Measurements from ENCODE around the gene TXLNB. TPM values are rescaled to one million over a fixed set of nuclear protein-coding genes. Genes with fewer than 3 reads are reported as not detected.

The TXLNB gene
- total and polyA plus RNA-seq, 2 of the 13 experiments (the other 11 are each of a cell fraction or from before 2014, with no cell fraction given): not detected

DNA sequence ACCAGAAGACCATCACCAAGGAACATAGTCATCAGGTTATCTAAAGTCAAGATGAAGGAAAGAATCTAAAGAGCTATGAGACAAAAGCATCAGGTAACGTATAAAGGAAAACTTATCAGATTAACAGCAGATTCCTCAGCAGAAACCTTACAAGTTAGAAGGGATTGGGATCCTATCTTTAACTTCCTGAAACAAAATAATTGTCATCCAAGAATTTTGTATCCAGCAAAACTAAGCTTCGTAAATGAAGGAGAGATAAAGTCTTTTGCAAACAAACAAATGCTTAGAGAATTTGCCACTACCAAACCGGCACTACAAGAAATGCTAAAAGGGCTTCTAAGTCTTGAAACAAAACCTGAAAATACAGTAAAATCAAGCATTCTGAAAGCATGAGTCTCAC, 86.0 kb downstream of the TXLNB start:
- Histone ChIP-seq H2AFZ (ENCODE audit: low read length) (no peak overlapping the region), H3K27ac (ENCODE audit: extremely low read length, insufficient read depth, low read length) (no peak overlapping the region), H3K9ac (ENCODE audit: insufficient read depth, low read depth, low read length) (no peak overlapping the region), H3K4me2 (ENCODE audit: low read depth, low read length) (no peak overlapping the region), H4K20me1 (ENCODE audit: insufficient read depth, low read length) (no peaks in the 10 kb centered on the region), H3K9me3 (ENCODE audit: low read length) (peaks cover 35% of the 10 kb centered on the region), H3K36me3 (replicated peaks in 1 of 2; ENCODE audit: control insufficient read depth in 1 of 2, insufficient read depth in 2 of 2, low read length in 2 of 2) (no peaks in the 10 kb centered on the region), H3K79me2 (ENCODE audit: insufficient read depth, low read length) (no peaks in the 10 kb centered on the region), H3K4me3 (replicated peaks in 1 of 3; ENCODE audit: insufficient read depth in 1 of 3, low read depth in 2 of 3, low read length in 3 of 3) (no peak overlapping the region), H3K27me3 (ENCODE audit: control insufficient read depth in 1 of 2, insufficient read depth in 2 of 2, low read length in 2 of 2) (no peaks in the 10 kb centered on the region), H3K4me1 (ENCODE audit: insufficient read depth, low read length) (no peaks in the 10 kb centered on the region)
- WGBS (ENCODE audit: low lambda C conversion rate): 3% methylated on average over 3 of the region's 3 CpGs
- intact Hi-C loops (cut with micrococcal nuclease; ENCODE audit: unreplicated experiment) (no loop called here), in situ Hi-C loops (cut with HindIII; ENCODE audit: extremely low pct_ligation_motif_present, low pct_unique_long_range_greater_than_20kb) (no loop called here)
- ChIA-PET CTCF (ENCODE audit: low intra/inter-chr PET ratio, low total read pairs) (no interaction called here), POLR2A (no interaction called here)
- no TSS peak for BruUV-seq (replicated peaks)
- FAIRE-seq: no peak
- no peak for TF ChIP-seq ZFP62 (CRISPR knock-in tag; IDR thresholded peaks at IDR 0.05)
- TF ChIP-seq, protein P1, sequence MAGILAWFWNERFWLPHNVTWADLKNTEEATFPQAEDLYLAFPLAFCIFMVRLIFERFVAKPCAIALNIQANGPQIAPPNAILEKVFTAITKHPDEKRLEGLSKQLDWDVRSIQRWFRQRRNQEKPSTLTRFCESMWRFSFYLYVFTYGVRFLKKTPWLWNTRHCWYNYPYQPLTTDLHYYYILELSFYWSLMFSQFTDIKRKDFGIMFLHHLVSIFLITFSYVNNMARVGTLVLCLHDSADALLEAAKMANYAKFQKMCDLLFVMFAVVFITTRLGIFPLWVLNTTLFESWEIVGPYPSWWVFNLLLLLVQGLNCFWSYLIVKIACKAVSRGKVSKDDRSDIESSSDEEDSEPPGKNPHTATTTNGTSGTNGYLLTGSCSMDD (CRISPR knock-in tag; IDR thresholded peaks at IDR 0.05): no peak
- TF ChIP-seq ZNF264 (CRISPR knock-in tag; IDR thresholded peaks at IDR 0.05): no peak
- TF ChIP-seq, protein P2, sequence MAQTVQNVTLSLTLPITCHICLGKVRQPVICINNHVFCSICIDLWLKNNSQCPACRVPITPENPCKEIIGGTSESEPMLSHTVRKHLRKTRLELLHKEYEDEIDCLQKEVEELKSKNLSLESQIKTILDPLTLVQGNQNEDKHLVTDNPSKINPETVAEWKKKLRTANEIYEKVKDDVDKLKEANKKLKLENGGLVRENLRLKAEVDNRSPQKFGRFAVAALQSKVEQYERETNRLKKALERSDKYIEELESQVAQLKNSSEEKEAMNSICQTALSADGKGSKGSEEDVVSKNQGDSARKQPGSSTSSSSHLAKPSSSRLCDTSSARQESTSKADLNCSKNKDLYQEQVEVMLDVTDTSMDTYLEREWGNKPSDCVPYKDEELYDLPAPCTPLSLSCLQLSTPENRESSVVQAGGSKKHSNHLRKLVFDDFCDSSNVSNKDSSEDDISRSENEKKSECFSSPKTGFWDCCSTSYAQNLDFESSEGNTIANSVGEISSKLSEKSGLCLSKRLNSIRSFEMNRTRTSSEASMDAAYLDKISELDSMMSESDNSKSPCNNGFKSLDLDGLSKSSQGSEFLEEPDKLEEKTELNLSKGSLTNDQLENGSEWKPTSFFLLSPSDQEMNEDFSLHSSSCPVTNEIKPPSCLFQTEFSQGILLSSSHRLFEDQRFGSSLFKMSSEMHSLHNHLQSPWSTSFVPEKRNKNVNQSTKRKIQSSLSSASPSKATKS (CRISPR knock-in tag; IDR thresholded peaks at IDR 0.05): no peak
- TF ChIP-seq, protein P3, sequence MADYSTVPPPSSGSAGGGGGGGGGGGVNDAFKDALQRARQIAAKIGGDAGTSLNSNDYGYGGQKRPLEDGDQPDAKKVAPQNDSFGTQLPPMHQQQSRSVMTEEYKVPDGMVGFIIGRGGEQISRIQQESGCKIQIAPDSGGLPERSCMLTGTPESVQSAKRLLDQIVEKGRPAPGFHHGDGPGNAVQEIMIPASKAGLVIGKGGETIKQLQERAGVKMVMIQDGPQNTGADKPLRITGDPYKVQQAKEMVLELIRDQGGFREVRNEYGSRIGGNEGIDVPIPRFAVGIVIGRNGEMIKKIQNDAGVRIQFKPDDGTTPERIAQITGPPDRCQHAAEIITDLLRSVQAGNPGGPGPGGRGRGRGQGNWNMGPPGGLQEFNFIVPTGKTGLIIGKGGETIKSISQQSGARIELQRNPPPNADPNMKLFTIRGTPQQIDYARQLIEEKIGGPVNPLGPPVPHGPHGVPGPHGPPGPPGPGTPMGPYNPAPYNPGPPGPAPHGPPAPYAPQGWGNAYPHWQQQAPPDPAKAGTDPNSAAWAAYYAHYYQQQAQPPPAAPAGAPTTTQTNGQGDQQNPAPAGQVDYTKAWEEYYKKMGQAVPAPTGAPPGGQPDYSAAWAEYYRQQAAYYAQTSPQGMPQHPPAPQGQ (CRISPR knock-in tag; IDR thresholded peaks at IDR 0.05; ENCODE audit: borderline replicate concordance): no peak
- TF ChIP-seq HOXA7 (CRISPR knock-in tag; IDR thresholded peaks at IDR 0.05): no peak
- TF ChIP-seq, protein P4, sequence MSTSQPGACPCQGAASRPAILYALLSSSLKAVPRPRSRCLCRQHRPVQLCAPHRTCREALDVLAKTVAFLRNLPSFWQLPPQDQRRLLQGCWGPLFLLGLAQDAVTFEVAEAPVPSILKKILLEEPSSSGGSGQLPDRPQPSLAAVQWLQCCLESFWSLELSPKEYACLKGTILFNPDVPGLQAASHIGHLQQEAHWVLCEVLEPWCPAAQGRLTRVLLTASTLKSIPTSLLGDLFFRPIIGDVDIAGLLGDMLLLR (CRISPR knock-in tag; IDR thresholded peaks at IDR 0.05): no peak
- TF ChIP-seq, protein P5, sequence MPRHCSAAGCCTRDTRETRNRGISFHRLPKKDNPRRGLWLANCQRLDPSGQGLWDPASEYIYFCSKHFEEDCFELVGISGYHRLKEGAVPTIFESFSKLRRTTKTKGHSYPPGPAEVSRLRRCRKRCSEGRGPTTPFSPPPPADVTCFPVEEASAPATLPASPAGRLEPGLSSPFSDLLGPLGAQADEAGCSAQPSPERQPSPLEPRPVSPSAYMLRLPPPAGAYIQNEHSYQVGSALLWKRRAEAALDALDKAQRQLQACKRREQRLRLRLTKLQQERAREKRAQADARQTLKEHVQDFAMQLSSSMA (CRISPR knock-in tag; IDR thresholded peaks at IDR 0.05): no peak
- no peak for DNase-seq (ENCODE audit: low spot score)
- ATAC-seq: no peak

Measured in HepG2 (cell line).